Activated T-cell treated with anti-CD3 and anti-CD28 coated beads, Interleukin-2, amount 50 U/mL, for 24 hours (primary cell): ENCODE results near the gene ENPP7.

ENCODE experiments used
- DNase-seq: peaks from one replicate; pipeline ENCODE4 v3.0.0-alpha.2; 2020
- H3K27ac Mint-ChIP-seq: 2 replicates; pipeline ENCODE4 v1.8.0; 2020; ENCODE audit warnings: mild to moderate bottlenecking, mixed read lengths
- H3K27me3 Mint-ChIP-seq: 2 replicates; pipeline ENCODE4 v1.8.0; 2020; ENCODE audit warnings: mixed read lengths
- H3K36me3 Mint-ChIP-seq: 2 replicates; pipeline ENCODE4 v1.8.0; 2020; ENCODE audit warnings: low read depth, mixed read lengths
- H3K4me1 Mint-ChIP-seq: 2 replicates; pipeline ENCODE4 v1.8.0; 2020; ENCODE audit warnings: low read depth, mixed read lengths
- H3K4me3 Mint-ChIP-seq: 2 replicates; pipeline ENCODE4 v1.8.0; 2020; ENCODE audit warnings: mild to moderate bottlenecking, moderate library complexity, mixed read lengths
- H3K9me3 Mint-ChIP-seq: 2 replicates; pipeline ENCODE4 v1.8.0; 2020; ENCODE audit warnings: mixed read lengths

ENPP7 gene

GRCh38 chr17:79791735-79792161, 61.0 kb downstream of the ENPP7 start:
- H3K27me3 Mint-ChIP-seq = peaks cover 56% of the 10 kb centered on the region
- peaks cover 17% of the 10 kb centered on the region for H3K4me1 Mint-ChIP-seq
- H3K27ac Mint-ChIP-seq = no peak overlapping the region
- peaks cover 2% of the 10 kb centered on the region for H3K36me3 Mint-ChIP-seq
- DNase-seq = no peak
- no peaks in the 10 kb centered on the region for H3K9me3 Mint-ChIP-seq
- H3K4me3 Mint-ChIP-seq = no peak overlapping the region
